Fibroblast of upper back skin (primary cell): ENCODE data around the gene CASP8.
"Not testable (repeated sequence)": the region's sequence is repeated elsewhere in the genome, so short reads cannot be mapped to it uniquely, and the experiment has no call there.

Experiments used
- DNase-seq: peaks from one replicate; pipeline ENCODE4 v3.0.0-alpha.2; 2013

The CASP8 gene

DNA sequence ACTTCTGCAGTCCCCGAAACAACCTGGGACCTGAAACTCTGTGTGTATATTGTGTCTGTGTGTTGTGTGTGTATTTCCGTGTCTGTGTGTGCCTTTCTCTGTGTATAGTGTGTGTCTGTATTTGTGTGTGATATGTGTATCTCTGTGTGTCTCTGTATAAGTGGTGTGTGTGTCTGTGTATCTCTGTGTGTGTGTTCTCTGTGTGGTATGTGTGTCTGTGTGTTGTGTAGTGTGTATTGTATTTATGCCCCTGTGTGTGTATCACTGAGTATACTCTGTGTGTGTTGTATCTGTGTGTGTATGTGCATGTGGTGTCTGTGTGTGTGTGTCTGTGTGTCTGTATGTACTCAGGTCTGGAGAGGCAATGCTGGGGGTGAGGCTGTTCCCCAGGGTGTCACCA is 11.6 kb downstream of the CASP8 start:
- DNase-seq, result no peak

DNA sequence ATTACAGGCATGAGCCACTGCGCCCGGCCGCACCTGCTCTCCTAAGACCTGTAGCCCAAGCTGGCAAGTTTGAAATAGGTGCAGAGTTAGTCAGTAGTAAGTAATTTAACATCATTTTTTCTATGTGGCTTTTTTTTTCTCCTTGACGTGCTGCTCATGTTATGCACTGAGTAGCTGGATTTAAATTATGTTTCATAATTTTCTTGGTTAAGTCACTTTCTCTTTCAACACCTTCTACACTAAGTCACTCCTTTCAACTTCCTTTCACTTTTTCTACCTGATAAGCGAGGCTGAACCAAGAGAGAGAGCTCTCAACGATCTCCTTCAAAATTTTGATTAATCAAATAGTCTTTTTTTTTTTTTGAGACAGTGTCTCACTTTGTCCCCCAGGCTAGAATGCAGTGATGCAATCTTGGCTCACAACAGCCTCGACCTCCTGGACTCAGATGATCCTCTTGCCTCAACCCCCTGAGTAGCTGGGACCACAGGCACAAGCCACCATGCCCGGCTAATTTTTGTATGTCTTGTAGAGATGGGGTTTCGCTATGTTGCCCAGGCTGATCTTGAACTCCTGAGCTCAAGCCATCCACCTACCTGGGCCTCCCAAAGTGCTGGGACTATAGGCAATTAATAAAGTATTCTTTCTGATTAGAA is 13.1 kb downstream of the CASP8 start:
- DNase-seq, result no peak

DNA sequence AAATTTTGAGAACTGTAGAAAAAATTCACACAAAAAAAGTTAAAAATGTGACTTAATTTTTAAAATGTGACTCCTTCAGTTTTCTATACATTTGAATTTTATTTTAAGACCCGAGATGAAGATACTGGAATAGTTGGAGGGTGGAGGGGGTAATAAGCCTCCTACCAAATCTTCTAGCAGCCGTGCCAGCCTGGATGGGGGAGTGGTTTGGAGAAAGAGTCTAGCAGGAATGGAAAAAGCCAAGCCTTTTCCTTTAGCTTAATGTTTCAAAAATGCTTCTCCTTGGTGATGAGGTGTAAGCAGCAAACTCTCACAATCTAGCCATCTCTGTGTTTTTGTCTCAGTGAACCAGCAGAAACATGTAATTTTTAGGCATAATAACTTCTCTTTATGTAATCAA is 14.7 kb downstream of the CASP8 start:
- no peak for DNase-seq

GRCh38 chr2:201275990-201276389 is 15.7 kb downstream of the CASP8 start:
- no peak for DNase-seq

- no peak for DNase-seq
Measured at GRCh38 chr2:201276511-201276910, 16.2 kb downstream of the CASP8 start.

DNA sequence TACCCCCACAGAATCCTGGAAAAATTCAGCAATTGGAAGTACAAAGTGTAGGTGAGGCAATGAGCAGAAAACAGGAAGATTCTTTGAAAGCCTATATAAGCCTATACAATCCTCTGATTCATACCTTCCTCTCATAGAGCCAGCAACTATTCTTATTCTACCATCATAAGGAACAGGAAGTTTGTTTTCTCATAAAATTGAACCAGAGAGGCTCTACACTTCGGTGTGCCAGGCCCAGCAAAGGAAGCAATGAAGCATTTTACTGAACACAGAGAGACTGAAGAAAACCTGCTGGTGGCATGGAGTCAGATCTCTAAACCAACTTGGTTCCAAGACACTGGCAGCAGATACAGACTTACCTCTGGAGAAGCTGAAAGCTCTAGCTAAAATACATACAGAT is 18.7 kb downstream of the CASP8 start:
- no peak for DNase-seq

DNA sequence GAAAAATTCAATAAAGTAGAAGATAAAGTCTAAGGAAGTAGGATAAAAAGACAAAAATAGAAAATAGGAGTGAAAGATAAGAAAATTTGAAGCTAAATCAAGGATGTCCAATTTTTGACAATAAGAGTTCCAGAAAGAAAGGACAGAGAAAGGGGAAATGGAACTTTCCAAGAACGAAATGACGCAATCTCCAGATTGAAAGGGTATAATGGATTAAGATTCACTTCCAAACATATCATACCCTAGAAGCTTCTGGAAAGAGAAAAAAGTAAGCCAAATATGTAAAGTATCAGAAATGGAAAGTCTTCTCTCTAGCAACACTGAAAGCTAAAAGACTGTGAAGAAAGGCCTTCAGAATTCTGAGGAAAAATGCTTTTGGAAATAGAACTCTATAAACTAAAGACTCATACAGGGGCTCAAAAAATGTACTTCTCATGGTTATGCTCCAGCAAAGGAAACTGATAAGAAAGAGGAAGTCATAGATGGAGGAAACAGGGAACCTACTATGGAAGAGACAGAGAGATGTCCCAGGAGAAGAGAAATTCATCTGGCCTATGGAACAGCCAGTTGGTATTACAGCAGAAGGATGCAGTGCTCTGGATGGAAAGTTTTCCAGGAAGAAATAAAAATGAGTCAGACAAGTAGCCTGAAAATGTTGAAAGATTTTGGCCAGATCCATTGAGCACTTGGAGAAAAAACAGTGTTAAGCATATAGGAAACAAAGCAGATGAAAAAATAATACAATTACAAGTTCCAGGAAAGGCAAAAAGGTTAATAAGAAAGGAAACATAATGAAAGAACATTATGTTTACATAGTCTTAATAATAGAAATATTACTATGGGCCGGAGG is 20.1 kb downstream of the CASP8 start:
- no peak for DNase-seq

DNA sequence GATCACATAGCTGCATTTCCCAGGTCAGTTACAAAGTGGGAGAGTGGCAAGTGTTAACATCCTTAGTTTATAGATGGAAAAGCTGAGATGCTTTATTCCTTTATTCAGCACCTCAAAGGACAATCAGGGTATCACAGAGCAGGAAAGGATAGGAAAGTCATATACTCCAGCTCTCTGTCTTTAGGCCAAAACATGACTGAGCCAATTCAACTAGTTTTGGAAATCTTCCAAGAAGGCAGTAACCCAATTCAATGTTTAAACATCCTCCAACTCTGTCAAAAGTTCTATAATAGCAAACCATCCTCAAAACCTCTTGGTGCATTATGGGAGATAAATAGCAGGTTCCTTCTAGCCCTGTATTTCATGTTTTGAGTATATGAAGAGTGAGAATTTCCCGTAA is 25.2 kb downstream of the CASP8 start:
- no peak for DNase-seq

DNA sequence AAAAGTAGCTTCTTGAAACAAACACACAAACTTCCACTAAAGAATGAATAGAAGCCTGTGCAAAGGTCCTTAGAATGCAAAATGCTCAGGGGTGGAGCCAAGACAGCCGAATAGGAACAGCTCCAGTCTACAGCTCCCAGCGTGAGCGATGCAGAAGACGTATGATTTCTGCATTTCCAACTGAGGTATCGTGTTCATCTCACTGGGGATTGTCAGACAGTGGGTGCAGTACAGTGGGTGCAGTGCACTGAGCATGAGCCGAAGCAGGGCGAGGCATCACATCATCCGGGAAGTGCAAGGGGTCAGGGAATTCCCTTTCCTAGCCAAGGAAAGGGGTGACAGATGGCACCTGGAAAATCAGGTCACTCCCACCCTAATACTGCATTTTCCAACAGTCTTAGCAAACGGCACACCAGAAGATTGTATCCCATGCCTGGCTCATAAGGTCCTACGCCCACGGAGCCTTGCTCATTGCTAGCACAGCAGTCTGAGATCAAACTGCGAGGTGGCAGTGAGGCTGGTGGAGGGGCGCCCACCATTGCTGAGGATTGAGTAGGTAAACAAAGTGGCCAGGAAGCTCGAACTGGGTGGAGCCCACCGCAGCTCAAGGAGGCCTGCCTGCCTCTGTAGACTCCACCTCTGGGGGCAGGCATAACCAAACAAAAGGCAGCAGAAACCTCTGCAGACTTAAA is 30.3 kb downstream of the CASP8 start:
- DNase-seq, result not testable (repeated sequence)

DNA sequence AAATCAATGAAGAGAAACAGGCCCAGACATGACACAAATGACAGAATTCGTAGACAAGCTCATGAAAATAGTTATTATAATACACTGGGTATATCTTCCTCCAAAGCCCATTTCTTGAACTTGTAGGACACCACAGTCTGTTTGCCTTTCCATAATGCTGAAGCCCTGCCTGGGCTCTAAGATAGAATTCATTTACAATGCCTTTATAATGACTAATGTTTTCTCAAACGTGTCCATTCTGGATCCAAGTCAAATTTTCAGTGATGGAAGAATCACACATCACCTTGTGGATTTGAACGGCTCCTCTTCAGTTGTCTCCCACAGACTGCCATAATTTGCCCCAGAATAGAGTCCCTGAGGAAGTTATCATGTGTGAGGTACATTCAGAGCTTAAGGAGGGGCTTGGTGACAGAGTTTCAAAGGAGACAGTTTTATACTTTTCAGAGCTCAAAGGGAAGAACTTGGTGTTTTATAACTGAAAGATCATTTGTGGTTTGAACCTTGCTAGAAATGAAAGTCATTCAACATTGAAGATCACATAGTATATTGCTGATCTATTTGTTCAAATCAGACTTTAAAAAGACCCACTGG is 38.2 kb downstream of the CASP8 start:
- peak; percentile 9 for DNase-seq

- DNase-seq, result not testable (repeated sequence)
Measured at GRCh38 chr2:201299929-201300328, 39.6 kb downstream of the CASP8 start.

- DNase-seq, result no peak
Measured at GRCh38 chr2:201307876-201308275, 47.5 kb downstream of the CASP8 start.

GRCh38 chr2:201308914-201309313 is 48.6 kb downstream of the CASP8 start:
- no peak for DNase-seq

DNA sequence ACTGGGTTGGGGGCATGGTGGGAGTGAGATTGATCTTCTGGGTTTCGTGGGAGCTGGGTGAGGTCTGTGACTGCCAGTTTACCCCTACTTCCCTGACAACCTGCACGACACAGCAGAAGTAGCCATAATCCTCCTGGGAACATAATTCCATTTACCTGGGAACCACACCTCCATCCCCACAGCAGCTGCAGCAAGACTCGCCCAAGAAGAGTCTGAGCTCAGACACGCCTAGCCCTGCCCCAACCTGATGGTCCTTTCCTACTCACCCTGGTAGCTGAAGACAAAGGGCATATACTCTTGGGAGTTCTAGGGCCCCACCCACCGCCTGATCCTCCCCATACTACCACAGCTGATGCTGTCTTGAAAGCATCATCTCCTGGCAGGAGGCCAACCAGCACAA is 53.0 kb downstream of the CASP8 start:
- no peak for DNase-seq

DNA sequence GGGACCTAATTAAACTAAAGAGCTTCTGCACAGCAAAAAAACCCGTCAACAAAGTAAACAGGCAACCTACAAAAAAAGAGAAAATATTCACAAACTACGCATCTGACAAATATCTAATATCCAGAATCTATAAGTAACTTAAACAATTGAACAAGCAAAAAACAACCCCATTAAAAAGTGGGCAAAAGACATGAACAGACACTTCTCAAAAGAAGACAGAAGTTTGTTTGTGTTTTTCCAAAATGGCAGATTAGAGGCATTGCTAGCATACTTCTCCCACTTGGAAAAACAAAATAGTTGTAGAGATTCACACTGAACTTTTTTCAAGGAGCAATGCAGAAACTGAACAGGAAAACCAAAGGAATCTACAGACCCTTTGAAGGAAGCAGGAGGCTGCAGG is 59.2 kb downstream of the CASP8 start:
- DNase-seq, result no peak

- DNase-seq, result no peak
Measured at GRCh38 chr2:201320257-201320656, 59.9 kb downstream of the CASP8 start.

- DNase-seq, result no peak
Measured at GRCh38 chr2:201320701-201321100, 60.4 kb downstream of the CASP8 start.

DNA sequence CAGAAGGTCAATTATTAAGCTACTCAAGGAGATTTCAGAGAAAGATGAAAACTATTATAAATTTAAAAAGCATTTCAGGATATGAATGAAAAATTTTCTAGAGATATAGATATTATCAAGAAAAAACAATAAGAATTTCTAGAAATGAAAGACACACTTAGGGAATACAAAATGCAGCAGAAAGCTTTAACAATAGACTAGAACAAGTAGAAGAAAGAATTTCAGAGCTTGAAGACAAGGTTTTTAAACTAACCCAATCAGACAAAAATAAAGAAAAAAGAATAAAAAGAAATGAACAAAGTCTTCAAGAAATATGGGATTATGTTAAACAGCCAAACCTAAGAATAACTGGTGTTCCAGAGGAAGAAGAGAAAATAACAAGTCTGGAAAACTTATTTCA is 62.4 kb downstream of the CASP8 start:
- DNase-seq, result no peak

DNA sequence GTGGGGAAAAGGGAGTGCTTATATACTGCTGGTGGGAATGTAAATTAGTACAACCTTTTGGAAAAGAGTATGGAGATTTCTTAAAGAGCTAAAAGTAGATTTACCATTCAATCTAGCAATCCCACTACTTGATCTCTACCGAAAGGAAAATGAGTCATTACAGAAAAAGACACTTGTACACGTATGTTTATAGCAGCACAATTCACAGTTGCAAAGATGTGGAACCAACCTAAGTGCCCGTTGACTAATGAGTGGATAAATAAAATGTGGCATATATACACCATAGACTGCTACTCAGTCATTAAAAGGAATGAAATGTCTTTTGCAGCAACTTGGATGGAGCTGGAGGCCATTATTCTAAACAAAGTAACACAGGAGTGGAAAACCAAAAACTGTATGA is 67.3 kb downstream of the CASP8 start:
- no peak for DNase-seq

GRCh38 chr2:201329409-201329808 is 69.1 kb downstream of the CASP8 start:
- no peak for DNase-seq
